Fibroblast of skin of left biceps (primary cell): ENCODE results near the gene ROMO1.
"Not testable (repeated sequence)": the region's sequence is repeated elsewhere in the genome, so short reads cannot be mapped to it uniquely, and the experiment has no call there.

Source experiments
- DNase-seq, 2 experiments: peaks; one replicate each; pipeline ENCODE4 v3.0.0-alpha.2; 2013; ENCODE audit warnings: low read depth in 2 of 2

The ROMO1 gene

GRCh38 chr20:35729836-35730582 lies 30.8 kb downstream of the ROMO1 start:
- DNase-seq = no peak

DNA sequence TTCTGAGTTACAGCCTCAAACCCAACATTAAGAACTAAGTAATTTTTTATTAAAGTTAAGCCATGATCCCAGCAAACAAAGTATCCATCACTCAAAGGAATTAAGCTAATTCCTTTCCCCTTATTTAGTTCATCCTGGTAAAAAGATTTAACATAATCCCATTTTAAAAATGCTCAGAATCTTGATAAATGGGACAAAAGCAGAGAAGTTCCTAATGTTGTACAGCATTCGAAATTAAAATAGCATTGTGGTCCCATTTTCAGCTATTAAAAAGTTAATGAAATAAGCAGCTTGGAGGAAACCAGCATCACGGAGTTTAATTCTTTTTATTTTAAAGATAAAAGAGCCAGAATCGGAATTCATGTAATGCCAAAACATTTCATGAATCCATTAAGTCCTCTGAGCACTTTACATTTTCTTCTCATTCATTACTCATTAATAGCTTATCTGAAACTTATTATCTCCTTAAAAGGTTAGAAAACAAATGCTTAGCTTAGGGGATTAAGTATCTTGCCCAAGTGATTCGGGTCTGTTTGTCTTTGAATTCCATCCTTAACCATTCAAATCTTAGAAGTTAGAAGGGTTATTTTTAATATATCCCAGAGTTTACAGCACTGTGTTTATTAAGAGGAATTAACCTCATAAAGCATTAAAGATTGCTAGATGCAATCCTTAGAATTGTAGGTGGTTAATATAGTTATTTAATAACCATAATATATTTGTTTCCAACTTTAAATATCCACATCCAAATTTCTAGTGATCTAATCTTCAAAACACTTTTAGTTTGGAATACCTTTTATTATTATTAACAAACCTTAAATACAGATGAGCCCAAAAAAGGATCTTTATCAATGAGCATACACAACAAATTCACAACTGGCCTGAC lies 31.6 kb downstream of the ROMO1 start:
- no peak for DNase-seq

- DNase-seq = no peak
Observed at GRCh38 chr20:35731469-35731788, 32.2 kb downstream of the ROMO1 start.

- DNase-seq = no peak
Observed at GRCh38 chr20:35731862-35732643, 32.8 kb downstream of the ROMO1 start.

GRCh38 chr20:35732644-35732982 lies 33.4 kb downstream of the ROMO1 start:
- no peak for DNase-seq

DNA sequence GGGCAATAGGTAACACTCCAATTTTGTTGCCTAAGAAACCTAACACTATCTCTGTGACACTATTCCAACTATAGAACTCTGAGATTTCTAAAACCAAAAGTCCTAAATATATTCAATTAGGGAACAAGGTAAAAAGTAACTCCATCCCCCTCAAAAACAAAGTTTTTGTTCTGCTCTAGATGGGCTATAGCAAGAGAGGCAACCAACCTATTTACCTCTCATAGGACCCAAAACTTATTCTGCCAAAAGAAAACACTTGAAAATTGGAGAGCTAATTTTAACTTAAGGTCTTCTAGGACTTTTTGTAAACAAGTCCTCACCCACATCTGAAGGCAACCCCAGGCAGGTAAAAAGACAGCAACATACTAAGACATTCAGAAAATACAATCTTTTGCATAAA lies 35.2 kb downstream of the ROMO1 start:
- DNase-seq = no peak

GRCh38 chr20:35734777-35735649 lies 35.8 kb downstream of the ROMO1 start:
- no peak for DNase-seq

- no peak for DNase-seq
Observed at GRCh38 chr20:35735826-35736470, 36.7 kb downstream of the ROMO1 start.

GRCh38 chr20:35737865-35738333 lies 38.7 kb downstream of the ROMO1 start:
- no peak for DNase-seq

GRCh38 chr20:35738410-35739179 lies 39.4 kb downstream of the ROMO1 start:
- no peak for DNase-seq

DNA sequence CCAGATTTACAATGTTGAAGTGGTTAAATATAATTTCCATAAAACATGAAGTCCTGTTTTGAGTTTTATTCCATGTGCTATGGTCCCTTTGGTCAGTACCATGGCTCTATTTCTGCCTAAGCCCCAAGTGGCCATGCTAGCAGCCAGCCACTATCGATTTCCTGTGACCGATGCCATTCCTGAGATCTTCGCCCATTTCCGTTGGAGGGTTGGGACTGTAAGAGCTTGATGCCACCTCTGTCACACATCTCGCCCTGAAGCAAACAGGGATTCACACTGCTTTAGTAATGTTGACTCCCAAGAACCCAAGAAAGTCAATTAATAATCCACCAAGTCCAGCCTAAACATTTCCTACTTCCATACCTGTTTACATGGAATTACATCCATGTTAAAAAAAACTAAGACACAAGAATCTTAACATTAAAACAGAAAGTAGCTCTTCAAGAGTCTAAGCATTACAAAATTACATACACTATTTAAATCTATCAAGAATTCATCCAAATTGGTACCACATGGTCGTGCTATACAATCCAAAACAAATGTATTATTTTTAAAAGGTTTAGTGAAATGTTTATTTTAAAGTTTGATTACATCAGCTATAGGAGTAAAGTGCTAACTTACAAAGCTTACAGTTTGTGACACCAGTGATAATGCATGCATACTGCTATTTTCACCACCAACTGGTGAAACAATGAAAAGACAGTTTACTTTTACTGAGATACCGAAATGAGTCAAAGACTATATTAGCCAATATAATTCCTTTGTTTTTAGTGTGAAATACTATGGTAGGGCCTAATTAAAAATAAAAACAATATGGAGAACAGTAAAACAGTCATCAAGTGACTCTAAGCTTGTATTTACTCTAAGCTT lies 40.3 kb downstream of the ROMO1 start:
- DNase-seq = no peak

DNA sequence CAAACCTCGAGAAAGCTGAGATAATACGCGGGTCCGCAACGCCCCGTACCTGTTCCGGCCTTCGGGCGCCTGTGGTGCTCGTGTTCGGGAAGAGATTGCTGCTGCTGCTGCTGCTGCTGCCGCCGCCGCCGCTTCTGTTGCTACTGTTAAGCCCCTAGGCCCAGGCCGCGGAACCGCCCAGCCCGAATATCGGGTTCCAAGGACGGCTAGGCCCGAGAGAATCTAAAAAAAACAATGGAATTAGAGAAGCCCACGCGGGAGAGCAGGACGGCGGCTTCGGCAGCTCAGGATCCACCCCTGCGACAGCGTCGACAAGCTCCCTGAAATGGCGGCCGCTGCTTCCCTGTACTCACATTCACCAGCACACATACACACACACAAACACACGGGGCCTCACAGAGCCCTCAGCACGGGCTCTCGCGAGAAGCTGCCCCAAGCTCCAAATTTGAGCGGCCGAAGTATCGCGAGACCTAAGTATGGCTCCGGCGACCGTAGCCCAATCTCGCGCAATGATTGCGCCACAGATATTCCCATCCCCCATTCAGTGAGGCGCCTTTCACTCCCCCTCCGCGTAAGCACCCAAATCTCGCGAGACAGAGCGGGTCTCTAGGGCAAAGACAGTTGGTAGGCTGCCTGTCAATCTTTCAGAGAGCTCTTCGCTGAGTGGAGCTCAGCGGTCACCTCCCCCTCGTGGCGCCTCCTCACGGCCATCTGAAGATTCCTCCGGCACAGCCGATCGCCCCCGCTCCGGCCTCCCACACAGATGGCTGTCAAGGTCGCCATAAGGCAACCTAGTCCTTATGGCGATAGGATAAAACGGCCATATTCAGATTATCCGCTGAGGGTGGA lies 42.9 kb downstream of the ROMO1 start, which contains the start of gene RBM39:
Gene RBM39 (minus strand): TSS at position 369 of the 849 bp plus-strand sequence. CDS start 1,386 bp downstream, outside the sequence.
- DNase-seq = peak; percentile 100

GRCh38 chr20:35742741-35743523 lies 43.7 kb downstream of the ROMO1 start:
- no peak for DNase-seq

DNA sequence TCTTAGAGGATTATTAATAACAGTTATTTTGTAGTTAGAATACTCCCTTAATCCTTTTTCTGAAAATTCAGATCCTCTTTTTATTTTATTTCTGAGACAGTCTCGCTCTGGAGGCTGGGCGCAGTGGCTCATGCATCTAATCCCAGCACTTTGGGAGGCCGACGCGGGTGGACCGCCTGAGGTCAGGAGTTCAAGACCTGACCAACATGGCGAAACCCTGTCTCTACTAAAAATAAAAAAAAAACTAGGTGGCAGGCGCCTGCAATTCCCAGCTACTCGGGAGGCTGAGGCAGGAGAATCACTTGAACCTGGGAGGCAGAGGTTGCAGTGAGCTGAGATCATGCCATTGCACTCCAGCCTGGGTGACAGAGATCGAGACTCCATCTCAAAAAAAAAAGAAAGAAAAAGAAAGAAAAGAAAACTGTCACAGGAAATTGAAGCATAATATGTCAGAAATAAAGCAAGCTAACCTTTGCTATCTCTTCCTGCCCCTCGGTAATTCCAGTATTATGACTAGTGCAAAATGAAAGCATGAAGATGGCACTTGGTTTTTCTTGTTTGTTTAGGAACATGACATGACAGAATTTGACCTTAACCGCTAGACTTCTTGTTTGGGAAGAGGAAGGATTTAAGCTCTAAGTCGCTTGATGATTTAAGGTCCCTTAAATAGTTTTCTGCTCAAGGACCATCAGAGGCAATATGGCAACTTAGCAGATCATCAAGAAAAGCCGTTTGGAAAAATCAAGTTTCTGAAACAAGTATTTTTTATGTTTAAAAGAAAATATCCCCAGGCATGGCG lies 44.7 kb downstream of the ROMO1 start:
- DNase-seq = no peak

GRCh38 chr20:35744492-35744841 lies 45.3 kb downstream of the ROMO1 start:
- not testable (repeated sequence) for DNase-seq
